GM21529 (cell line): ENCODE data around the gene PTGIS.

ENCODE experiments used
- ATAC-seq: cut with Tn5 transposase; IDR thresholded peaks from one replicate; pipeline ENCODE4 v1.9.1; 2021; ENCODE audit not compliant: unreplicated experiment

The PTGIS gene

DNA sequence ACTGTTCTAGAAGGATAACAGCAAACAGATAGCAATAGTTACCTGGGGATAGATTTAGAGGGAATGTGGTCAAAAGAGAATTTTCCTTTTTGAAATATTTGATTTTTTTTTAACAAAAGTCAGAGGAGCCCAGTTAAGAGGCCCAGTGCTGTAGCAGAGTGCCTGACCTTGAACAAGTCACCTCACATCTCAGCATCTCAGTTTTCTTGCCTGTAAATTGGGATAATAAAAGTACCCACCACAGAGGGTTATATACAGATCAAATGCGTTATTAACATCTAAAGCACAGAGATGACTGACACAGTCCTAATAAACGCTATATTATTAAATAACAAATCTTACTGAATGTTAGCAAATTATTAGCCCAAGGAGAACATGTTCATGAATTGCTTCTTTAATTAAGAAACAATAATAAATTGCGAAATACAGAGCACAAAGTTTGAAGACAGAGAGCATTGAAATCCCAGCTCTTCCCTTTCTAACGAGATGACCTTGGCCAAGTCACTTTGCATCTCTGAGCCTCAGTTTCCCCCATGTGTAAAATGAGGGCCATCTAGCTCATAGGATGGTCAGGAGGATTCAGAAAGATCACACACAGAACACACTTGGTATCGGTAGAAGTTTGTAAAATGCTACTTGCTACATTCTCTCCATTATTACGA lies 35.5 kb downstream of the PTGIS start:
- no peak for ATAC-seq

DNA sequence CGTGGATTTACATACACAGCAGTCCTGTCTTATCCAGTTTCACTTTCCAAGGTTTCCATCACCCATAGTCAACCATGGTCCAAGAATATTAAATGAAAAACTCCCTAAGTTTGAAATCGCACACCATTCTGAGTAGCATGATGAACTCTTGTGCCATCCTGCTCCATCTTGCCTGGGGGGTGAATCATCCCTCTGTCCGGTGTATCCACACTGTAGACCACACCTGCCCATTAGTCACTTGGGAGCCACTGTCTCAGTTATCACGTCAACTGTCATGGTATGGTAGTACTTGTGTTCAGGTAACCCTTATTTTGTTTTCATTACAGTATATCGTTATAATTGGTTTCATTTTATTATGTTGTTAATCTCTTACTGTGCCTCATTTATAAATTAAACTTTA lies 38.5 kb downstream of the PTGIS start:
- no peak for ATAC-seq

DNA sequence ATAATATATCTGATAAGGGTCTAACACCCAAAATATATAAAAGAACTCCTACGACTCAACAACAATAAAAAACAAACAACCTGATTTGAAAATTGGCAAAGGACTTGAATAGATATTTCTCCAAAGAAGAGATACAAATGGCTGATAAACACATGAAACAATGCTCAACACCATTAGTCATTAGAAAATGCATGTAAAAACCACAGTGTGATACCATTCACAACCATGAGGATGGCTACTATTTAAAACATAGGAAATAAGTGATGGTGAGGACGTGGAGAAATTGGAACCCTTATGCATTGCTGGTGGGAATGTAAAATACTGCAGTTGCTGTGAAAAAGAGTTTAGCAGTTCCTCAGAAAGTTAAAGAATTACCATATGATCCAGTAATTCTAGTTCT lies 41.4 kb downstream of the PTGIS start:
- ATAC-seq, result no peak

DNA sequence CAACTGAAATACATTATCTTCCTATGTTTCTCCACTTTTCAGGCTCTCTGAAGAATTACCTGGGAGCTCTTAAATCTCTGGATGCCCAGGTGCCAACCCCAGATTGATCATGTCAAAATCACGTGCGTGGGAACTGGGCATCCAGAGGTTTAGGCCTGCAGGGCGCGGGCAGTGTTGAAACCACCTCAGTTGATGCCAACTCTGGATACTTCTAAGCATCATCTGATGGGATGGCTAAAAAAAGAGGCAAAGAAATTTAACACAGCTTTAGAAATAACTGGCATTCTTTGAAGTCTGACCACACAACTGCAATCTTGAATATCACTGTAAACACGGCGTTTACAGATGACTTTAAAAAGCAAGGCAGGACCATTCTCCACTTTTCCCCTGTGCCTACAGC lies 41.9 kb downstream of the PTGIS start:
- no peak for ATAC-seq

DNA sequence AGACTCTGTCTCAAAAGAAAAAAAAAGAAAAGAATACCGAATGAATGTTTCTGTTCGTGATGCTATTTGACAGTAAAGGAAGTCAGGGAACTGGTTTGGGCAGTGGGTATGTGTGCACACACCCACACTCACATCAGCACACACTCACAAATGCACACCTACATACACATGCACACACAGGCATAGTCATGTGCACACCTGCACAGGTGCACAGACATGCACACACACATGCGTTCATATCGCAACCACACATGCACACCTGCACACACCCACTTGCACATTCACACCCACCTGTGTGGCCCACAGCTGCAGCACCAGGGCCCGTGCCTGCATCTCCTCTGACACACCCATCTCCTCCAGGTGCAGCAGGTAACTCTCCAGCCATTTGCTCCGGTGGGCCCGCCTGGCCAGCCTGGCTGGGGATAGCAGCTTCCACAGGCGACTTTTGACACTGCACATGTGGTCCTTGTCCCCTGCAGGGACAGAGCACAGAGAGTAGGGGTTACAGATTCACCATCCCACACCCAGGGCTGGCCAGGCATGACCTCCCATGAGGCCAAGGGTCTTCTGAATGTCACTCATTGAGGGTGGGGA lies 44.1 kb downstream of the PTGIS start:
- ATAC-seq, result no peak

DNA sequence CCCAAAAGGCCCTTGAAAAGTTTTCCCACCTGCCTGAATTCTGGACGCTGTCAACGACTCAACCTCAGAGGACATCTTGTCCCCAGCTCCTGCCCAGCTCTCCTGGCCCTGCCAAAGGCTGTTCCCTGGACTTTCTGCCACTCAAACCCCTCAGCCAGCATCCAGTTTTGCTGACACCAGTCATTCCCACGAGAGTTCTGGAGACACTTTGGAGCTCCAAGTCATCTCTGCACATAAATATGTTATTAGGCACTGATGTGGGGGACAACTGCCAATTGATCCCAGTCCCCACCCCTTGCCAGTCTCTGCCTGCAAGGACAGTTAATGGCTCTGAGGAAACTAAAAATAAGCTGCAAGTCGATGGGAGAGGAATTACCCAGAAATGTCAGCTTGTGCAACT lies 46.6 kb downstream of the PTGIS start:
- ATAC-seq, result no peak

DNA sequence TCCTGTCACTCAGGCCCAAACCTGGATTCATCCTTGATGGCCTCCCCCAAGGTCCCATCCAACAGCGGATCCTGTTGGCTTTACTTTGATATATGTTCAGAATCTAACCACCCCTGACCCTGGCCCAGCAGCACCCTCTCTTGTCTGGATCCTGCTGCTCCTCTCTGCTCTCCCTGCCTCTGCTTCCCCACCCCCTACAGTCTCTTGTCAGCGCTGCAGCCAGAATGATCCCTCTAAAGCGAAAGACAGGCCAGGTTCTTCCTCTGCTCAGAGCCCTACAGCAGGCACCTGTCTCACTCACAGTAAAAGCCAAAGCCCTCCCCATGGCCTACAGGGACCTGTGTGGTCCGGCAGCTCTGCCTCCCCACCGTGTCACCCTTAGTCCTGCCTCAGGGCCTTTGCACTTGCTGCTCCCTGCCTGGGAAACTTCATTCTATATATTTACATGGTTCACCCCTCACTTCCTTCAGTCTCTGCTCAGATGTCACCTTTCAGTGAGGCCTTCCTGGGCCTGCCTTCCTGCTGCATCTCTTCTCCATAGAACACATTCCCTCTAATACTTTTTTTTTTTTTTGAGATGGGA lies 48.1 kb downstream of the PTGIS start:
- ATAC-seq, result no peak

DNA sequence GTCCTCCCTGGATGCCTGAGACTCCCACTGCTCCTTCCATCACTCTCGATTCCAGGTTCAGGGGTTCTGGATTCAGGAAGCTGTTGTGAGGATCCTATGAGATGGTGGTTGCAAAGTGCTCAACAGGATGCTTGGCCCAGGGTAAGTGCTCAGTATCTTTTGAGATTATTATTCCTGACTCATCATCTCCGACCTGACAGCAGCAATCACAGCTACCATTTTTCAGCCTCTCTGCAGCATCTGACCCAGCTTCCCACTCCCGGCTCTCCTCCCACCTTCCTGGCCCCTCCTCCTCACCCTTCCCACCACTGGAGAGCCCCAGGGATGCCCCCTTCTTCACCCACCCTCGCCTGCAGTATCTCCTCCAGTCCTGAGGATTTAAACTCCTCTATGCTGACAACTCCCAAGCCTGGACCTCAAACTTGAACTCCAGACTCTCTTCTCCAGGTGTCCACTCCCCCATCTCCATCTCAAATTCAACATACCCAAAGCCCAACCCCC lies 48.7 kb downstream of the PTGIS start:
- no peak for ATAC-seq

DNA sequence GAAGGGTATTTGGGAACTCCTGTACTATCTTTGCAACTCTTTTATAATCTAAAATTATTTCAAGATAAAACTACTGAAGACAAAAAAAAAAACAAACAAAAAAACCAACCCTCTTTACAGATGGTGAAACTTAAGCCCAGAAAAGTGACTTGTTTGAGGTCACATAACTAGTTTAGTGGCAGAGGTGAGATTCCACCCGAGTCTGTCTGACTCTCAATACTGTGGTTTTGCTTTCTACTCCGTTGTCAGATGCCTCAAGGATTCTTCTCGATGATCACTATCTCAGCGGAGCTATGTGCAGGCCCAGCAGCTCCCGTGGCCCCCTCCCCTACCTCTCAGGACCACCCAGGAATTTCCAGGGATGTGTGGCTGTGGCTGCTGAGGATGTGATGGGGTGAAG lies 49.4 kb downstream of the PTGIS start:
- ATAC-seq, result no peak

DNA sequence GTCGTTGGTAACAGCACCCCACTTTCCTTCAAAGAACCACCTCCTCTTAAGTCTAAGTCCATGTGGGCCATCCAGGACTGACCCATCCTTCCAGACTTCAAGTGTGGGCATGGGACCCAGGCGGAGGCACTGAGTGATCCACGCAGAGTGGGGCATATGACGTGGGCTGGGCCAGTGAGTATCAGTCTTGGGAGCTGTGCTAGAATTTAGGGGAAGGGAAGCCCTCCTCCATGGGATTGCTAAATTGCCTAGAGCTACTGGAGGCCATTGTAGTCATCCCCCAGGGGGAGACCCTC lies 50.2 kb downstream of the PTGIS start:
- ATAC-seq, result no peak

DNA sequence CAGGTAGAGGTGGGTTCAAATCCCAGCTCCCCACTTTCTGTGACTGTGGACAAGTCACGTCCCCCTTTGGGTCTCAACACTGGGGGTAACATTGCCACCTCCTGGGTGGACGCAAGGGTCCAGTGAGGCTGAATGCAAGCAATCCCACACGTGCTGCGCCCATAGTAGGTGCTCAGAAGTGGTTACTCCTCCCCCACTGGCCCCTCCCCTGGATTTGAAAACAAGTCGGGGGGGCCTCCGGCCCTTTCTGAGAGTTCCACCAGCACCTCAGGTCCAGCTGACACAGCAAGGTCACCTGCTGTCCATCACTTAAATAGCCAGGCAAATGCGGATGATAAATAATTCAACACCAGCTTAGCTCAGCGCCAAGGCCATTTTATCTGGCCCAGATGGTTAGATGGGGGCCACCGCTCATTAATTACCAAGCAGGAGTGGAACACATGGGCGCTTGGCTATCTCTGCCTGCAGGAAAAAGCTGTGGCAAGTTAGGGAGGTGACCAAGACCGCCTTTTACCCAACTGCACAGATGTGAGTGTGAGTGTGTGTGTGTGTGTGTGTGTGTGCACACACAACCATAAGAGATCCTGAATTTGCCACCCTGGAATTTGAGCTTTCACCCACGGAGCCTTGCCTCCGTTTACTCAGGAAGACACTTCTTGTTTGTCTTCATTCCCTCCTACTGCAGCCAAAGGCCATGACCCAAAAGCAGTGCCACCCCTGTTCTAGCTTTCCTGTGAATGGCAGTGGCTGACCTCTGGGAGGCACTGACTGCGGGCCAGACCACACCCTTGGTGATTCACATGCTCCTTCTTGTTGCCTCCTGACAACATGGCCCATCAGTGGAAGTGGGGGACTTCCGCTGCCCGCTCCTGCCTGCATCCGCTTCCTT lies 50.8 kb downstream of the PTGIS start:
- ATAC-seq, result no peak

DNA sequence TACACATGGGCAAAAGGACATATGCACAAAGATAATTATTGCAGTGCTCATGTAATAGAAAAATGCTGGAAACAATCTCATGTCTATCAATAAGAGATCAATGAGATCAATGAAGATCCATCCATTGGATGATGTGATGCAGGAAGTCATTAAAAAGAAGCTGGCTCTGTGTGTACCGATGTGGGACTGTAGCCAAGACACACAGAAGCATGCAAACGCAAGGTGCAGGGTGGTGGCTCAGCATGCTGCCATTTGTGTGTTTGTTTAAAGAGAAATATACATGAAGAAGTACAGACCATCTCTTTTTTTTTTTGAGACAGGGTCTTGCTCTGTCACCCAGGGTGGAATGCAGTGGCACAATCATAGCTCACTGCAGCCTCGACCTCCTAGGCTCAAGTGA lies 52.4 kb downstream of the PTGIS start:
- ATAC-seq, result no peak

DNA sequence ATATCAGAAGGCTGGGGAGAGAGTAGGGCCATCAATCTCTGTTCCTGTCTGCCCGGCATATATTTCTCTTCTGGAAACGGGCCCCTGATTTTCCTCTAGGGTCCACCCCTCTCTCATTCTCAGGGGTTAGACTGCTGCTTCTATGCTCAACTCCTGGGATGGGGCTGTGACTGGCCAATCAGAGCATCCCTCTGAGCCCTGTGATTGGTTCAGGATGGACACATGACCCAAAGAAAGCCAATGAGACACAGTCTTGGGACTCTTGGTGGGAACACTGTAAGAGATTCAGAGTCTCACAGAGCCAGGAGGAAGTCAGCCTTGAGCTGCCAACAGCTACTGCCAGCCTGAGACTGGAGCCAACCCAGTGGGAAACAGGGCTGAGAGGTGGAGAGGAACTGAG lies 54.4 kb downstream of the PTGIS start:
- ATAC-seq, result no peak

DNA sequence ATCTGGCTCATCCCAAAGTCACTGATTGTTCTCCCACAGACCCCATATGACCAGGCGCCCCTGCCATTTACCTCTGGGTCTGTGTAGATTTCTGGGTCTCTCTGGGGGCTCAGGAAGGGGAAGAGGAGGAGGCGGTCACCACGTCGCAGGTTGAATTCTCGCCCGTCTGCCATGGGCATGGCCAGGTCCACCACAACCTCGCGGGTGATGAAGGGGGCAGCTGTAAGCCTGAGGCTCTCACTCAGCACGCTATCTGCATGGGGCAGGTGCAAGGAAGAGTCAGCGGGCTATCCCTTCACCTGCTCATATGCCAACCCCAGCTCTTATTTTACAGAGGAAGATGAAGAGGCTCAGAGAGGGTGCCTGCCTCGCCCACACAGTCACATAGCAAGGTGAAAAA lies 54.9 kb downstream of the PTGIS start:
- no peak for ATAC-seq

DNA sequence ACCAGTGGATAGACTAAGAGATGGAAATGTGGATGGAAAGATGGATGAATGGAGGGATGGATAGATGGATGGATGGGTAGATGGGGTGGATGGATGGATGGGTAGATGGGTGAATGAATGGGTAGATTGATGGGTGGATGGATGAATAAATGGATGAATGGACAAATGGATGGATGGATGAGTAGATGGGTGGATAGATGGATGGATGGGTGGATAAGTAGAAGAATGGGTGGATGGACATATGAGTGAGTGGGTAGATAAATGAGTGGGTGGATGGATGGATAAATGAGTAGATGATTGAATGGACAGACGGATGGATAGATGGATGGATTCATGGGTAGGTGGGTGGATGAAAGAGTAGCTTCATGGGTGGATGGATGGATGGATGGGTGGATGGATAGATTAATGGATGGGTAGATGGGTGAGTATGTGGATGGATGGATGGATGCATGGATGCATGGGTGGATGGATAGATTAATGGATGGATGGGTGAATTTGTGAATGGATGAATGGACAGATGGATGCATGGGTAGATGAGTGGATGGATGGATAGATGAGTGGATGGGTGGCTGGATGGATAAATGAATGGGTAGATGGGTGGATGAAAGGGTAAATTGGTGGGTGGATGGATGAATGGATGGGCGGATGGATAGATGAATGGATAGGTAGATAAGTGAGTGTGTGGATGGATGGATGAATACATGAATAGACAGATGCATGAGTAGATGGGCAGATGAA lies 56.0 kb downstream of the PTGIS start:
- no peak for ATAC-seq

DNA sequence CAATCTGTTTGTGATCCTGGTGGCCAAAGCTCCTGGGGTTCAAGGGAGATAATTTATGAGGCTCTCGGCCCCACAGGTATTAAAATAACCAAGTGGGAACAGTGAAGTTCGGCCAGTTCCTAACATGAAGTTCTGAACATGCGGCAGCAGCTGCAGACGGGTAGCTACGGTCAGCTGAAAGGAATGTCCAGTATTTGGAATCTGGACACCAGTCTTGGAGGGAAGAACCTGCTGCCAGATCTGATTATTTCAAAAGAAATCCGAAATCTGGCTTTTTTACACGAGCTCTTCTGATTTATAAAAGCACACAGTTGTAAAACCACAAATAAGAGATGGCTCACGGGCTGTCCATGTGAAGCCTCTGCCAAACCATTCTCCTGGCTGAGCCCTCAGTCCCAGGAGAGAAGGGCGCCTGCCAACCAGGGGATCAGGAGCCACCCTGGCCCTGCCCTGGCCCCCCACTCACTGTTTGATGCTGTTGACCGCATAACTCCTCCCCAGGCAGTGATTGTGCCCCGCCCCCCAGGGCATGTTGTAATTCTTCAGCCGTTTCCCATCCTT lies 57.3 kb downstream of the PTGIS start:
- ATAC-seq, result no peak

DNA sequence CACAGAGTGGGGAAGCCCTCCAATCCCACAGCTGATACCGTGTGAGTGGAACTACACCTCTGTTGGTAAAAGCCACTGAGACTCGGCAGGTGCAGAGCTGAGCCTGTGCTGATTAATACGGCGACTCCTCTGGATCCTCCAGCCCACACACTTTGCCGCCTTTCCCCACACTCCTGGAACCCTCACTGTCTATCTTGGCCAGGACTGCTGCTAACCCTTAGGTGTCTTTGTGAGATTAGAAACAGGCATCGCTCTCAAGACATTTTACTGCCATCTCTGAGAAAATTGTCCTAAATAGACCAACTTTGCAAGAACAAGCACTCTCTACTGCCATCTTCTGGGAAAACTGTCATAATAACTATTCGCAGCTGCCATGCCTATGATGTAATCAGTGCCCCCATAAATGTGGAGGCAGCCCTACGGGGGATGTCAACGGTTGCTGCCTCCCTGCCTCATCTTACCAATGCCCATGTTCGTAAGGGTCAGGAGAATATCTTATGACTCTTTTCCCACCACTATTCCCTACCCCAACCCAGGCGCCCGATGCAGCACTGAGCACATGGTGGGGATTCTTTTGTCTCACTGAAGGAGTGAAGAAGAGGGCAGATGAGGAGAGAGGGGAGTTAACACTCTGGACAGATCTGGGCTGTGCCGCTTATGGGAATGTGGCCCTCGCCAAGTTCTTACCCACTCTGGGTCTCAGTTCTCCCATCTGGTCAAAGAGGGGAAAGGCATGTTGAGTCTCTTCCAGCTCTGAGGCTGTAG lies 59.3 kb downstream of the PTGIS start:
- no peak for ATAC-seq

DNA sequence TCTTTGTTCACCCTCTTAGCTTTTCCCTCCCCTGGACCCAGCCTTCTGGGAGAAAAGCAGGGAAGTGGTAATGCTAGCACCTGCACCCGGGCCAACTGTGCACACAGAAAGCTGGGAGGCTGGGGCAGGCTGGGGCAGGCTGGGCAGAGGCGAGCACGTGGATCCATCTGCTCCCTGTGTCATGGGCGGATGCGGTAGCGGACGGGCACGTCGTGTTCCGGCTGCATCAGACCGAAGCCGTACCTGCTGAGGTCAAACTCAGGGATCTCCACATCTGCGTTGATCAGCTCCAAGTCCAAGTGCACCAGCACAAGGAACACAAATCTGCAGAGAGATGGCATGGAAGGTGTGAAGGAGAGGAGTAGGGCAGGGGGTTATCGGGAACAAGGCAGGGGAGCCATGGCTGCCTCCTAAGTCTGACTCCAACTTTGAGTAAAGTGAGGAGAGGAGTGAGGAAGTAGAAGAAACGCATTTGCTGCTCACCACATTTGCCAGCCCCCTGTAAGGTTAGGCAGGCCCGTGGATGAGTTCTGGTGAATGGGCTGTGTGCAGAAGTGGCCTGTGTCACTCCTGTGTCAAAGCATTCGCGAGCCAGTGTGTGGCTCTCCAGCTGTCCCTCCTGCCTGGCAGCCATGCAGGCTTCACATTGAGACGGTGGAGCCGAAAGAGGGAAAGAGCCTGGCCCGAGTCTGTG lies 60.0 kb downstream of the PTGIS start:
- ATAC-seq, result no peak

DNA sequence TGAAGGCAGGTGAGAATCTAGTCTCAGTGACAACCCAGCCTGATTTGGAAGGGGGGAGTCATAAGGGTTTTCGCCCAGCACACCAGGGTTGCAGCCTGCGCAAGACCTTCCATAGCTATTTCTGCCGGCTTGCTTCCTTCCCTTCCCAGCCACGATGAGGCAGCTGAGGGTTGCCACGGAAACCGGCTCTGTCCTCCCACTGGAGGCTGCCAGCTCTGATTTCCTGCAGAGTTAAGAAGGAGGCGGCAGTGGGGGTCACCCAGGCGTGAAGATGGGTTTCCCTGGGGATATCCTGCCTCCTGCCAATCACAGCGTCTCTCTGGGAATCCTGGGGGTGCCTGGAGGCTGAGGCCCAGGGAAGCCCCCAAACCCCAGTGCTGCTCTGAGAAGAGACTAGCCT lies 62.4 kb downstream of the PTGIS start:
- no peak for ATAC-seq

DNA sequence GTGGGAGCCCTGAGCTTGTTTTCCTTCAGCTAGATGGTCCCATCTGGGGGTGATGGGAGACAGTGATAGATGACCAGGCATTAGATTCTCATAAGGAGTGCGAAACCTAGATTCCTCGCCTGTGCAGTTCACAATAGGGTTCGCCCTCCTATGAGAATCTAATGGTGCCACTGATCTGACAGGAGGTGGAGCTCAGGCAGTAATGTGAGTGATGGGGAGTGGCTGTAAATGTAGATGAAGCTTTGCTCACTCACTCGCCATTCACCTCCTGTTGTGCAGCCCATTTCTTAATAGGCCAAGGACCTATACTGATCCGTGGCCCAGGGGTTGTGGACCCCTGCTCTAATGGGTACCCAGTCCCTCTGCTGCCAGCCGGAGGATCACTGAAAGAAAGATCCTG lies 64.8 kb downstream of the PTGIS start:
- no peak for ATAC-seq
